Right cardiac atrium (tissue), 5 donors: ENCODE data around the gene LBHD2. TPM values are rescaled to one million over a fixed set of nuclear protein-coding genes. Genes with fewer than 3 reads are reported as not detected.
"Not testable (repeated sequence)": the region's sequence is repeated elsewhere in the genome, so short reads cannot be mapped to it uniquely, and the experiment has no call there.

Experiments used
- ATAC-seq, 2 donors: fragments of 200-7000 bp; cut with Tn5 transposase; one replicate each; pipeline versions ENCODE4 v1.8.0 to v1.9.1; 2020; ENCODE audit warnings: moderate library complexity in 2 of 2, mild to moderate bottlenecking in 1 of 2
- DNase-seq, 3 donors: peaks; one replicate each; pipeline ENCODE4 v3.0.0-alpha.2; 2020
- H3K27ac ChIP-seq: one replicate; pipeline ENCODE4 v1.5.1; 2013; ENCODE audit warnings: mild to moderate bottlenecking, low read length, control low read depth, moderate library complexity
- H3K27me3 ChIP-seq: one replicate; pipeline ENCODE4 v1.6.1; 2013; ENCODE audit not compliant: control insufficient read depth, insufficient read depth
- H3K4me1 ChIP-seq: one replicate; pipeline ENCODE4 v1.6.1; 2013; ENCODE audit warnings: low read length; ENCODE audit not compliant: control insufficient read depth, insufficient read depth
- H3K4me3 ChIP-seq: one replicate; pipeline ENCODE4 v1.5.1; 2013; ENCODE audit warnings: low read length, control low read depth
- H3K9me3 ChIP-seq: one replicate; pipeline ENCODE4 v1.6.1; 2013; ENCODE audit warnings: low read length; ENCODE audit not compliant: control insufficient read depth
- WGBS: extraction: QIAGEN DNeasy Blood & Tissue Kit; methylation state at CpG from one replicate; pipeline ENCODE4 v1.1.7; 2013; 5-methylcytosine and 5-hydroxymethylcytosine counted together
- intact Hi-C, 4 donors: fragments of 100-400 bp; cut with DNase I; formaldehyde crosslinking; loops; one replicate each; pipeline versions ENCODE4 v1.11.0 to v1.14.0; 2022 to 2023
- polyA plus RNA-seq: library from polyadenylated mRNA; stranded (reverse); fragments of 200-250 nt; gene quantifications from one replicate; pipeline ENCODE4 v1.2.3, GENCODE V29; 2013
- total RNA-seq, 4 donors: library from RNA; stranded (reverse); fragmentation: NEBNext Ultra II Directional; extraction: Animal tissue kit (Norgen Biotek cat#: 25700); gene quantifications; one replicate each; pipeline ENCODE4 v1.2.1, GENCODE V29; 2021
- donor health status: healthy with polysubstance abuse.
- donor health status: DM: no; HTN: yes; CAD: no.
- donor health status: DM: no; HTN: no; CAD: no.
- donor health status: DM: no; HTN: yes; CAD: no; lungs with severe emphysema.
- donor health status: DM: yes; HTN: yes; CAD: no.

Gene LBHD2
- total and polyA plus RNA-seq, 5 donors: not detected

GRCh38 chr14:103108749-103109207, 24.8 kb downstream of the LBHD2 start:
- Histone ChIP-seq H3K27me3 (no peaks in the 10 kb centered on the region), H3K4me1 (no peaks in the 10 kb centered on the region), H3K27ac (no peak overlapping the region), H3K9me3 (no peaks in the 10 kb centered on the region), H3K4me3 (no peak overlapping the region)
- 38% methylated on average over 9 of the region's 9 CpGs for WGBS
- intact Hi-C loops: loop anchor here in 3 of 4 donors (5.0 to 10.0 kb wide), 4 partner anchors 76 to 186 kb away; no protein-coding TSS in a partner anchor
- DNase-seq: no peak
- ATAC-seq: no peak

- Histone ChIP-seq H3K9me3 (no peaks in the 10 kb centered on the region), H3K27ac (no peak overlapping the region), H3K27me3 (no peaks in the 10 kb centered on the region), H3K4me1 (no peaks in the 10 kb centered on the region), H3K4me3 (no peak overlapping the region)
- ATAC-seq (peak; percentile 42 to 45), DNase-seq (peak; percentile 64 to 83 (median 82))
- 36% methylated on average over 32 of the region's 32 CpGs for WGBS
- intact Hi-C loops: loop anchor here in 3 of 4 donors (5.0 to 10.0 kb wide), 4 partner anchors 75 to 185 kb away; no protein-coding TSS in a partner anchor
These were observed 25.8 kb downstream of the LBHD2 start for GRCh38 chr14:103109535-103110441.

GRCh38 chr14:103110681-103111231, 26.7 kb downstream of the LBHD2 start:
- DNase-seq (peak in 2 of 3 donors; percentile 82 to 86), ATAC-seq (peak; percentile 40 to 50)
- Histone ChIP-seq H3K27ac (no peak overlapping the region), H3K9me3 (no peaks in the 10 kb centered on the region), H3K4me3 (no peak overlapping the region), H3K4me1 (no peaks in the 10 kb centered on the region), H3K27me3 (no peaks in the 10 kb centered on the region)
- intact Hi-C loops: no loop called here
- WGBS: 51% methylated on average over 14 of the region's 14 CpGs

GRCh38 chr14:103111232-103111868, 27.3 kb downstream of the LBHD2 start:
- DNase-seq (no peak), ATAC-seq (peak in 1 of 2 donors; percentile 4)
- Histone ChIP-seq H3K4me3 (no peak overlapping the region), H3K4me1 (no peaks in the 10 kb centered on the region), H3K9me3 (no peaks in the 10 kb centered on the region), H3K27ac (no peak overlapping the region), H3K27me3 (no peaks in the 10 kb centered on the region)
- 73% methylated on average over 6 of the region's 6 CpGs for WGBS
- intact Hi-C loops: no loop called here

- intact Hi-C loops: no loop called here
- 72% methylated on average over 11 of the region's 11 CpGs for WGBS
These were observed 28.6 kb downstream of the LBHD2 start for GRCh38 chr14:103112400-103113243.

GRCh38 chr14:103113303-103113702, 29.3 kb downstream of the LBHD2 start:
- H3K9me3 ChIP-seq: no peaks in the 10 kb centered on the region
- H3K4me3 ChIP-seq: no peak overlapping the region
- WGBS: 79% methylated on average over 5 of the region's 5 CpGs
- no peak for ATAC-seq
- no peak for DNase-seq
- peaks cover 3% of the 10 kb centered on the region for H3K4me1 ChIP-seq
- H3K27me3 ChIP-seq: no peaks in the 10 kb centered on the region
- intact Hi-C loops: no loop called here
- no peak overlapping the region for H3K27ac ChIP-seq

More at GRCh38 chr14:103112400-103113243, 28.6 kb downstream of the LBHD2 start:
- DNase-seq (no peak), ATAC-seq (no peak)
- Histone ChIP-seq H3K4me1 (no peaks in the 10 kb centered on the region), H3K27me3 (no peaks in the 10 kb centered on the region), H3K4me3 (no peak overlapping the region), H3K9me3 (no peaks in the 10 kb centered on the region), H3K27ac (no peak overlapping the region)

GRCh38 chr14:103113774-103114173, 29.8 kb downstream of the LBHD2 start:
- 86% methylated on average over 13 of the region's 13 CpGs for WGBS
- ATAC-seq: no peak
- no peaks in the 10 kb centered on the region for H3K9me3 ChIP-seq

GRCh38 chr14:103115086-103115679, 31.2 kb downstream of the LBHD2 start:
- H3K27ac ChIP-seq, DNase-seq, ATAC-seq, H3K9me3 ChIP-seq, H3K27me3 ChIP-seq, H3K4me3 ChIP-seq, H3K4me1 ChIP-seq, intact Hi-C loops: not testable (repeated sequence)
- WGBS: 63% methylated on average over 12 of the region's 12 CpGs

More at GRCh38 chr14:103113774-103114173, 29.8 kb downstream of the LBHD2 start:
- no peak overlapping the region for H3K4me3 ChIP-seq
- no peaks in the 10 kb centered on the region for H3K27me3 ChIP-seq
- no peak overlapping the region for H3K27ac ChIP-seq
- H3K4me1 ChIP-seq: peaks cover 4% of the 10 kb centered on the region
- no peak for DNase-seq
- intact Hi-C loops: no loop called here

GRCh38 chr14:103115845-103116572, 32.0 kb downstream of the LBHD2 start:
- no peaks in the 10 kb centered on the region for H3K9me3 ChIP-seq
- DNase-seq (no peak), ATAC-seq (no peak)
- no peak overlapping the region for H3K27ac ChIP-seq
- WGBS: 93% methylated on average over 10 of the region's 10 CpGs
- H3K27me3 ChIP-seq: no peaks in the 10 kb centered on the region
- peaks cover 8% of the 10 kb centered on the region for H3K4me1 ChIP-seq
- H3K4me3 ChIP-seq: no peak overlapping the region
- intact Hi-C loops: no loop called here
